ENCODE data around the gene PRTG. TPM values are rescaled to one million over a fixed set of nuclear protein-coding genes. Genes with fewer than 3 reads are reported as not detected.
"Not testable (repeated sequence)": the region's sequence is repeated elsewhere in the genome, so short reads cannot be mapped to it uniquely, and the experiment has no call there.

The PRTG gene
- total RNA-seq, 2 experiments from 2014 or later, result not detected

- H3K36me3 Mint-ChIP-seq, result no peaks in the 10 kb centered on the region
- H3K9me3 Mint-ChIP-seq (ENCODE audit: low read depth), result no peaks in the 10 kb centered on the region
- no peak overlapping the region for H3K27ac Mint-ChIP-seq
- H3K4me1 Mint-ChIP-seq, result peaks cover 2% of the 10 kb centered on the region
- no peak overlapping the region for H3K4me3 Mint-ChIP-seq
- CTCF ChIA-PET, result interaction anchor here (1.6 kb wide), 1 partner anchor 15 kb away, joined by 5 read pairs; no protein-coding TSS in a partner anchor
- ATAC-seq, result no peak
- peaks cover 11% of the 10 kb centered on the region for H3K27me3 Mint-ChIP-seq
- DNase-seq, result no peak
Observed at GRCh38 chr15:55628369-55628730, 114.6 kb downstream of the PRTG start.

DNA sequence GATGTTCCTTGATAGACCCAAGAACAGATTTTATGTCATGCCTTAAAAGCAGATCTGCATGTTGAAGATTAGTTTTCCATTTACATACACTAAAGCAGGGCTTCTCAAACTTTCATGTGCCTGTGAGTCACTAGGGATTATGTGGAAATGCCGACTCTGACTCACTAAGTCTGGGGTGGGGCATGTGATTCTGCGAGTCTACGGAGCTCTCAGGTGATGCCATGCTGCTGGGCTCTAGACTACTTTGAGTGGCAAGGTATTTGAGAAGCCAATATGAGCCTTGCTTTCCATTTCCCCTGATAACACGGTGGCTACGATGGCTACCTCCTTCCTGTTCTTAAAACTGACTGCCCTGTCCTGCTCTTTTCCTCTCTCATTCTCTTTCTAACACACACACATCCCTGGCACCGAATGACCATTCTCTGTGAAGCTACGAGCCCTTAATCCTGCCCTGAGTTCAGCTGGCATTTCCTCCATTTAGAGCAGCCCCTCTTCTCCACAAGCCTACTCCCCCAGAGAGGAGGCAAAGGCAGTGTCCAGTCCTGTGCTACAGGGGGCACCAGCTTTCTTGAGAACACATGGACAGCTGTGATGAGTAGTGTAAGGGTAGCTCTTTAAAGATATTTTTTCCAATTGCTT lies 115.1 kb downstream of the PRTG start:
- Mint-ChIP-seq H3K36me3 (no peaks in the 10 kb centered on the region), H3K9me3 (ENCODE audit: low read depth) (no peaks in the 10 kb centered on the region), H3K27ac (no peak overlapping the region), H3K4me3 (no peak overlapping the region), H3K27me3 (peaks cover 11% of the 10 kb centered on the region), H3K4me1 (peaks cover 2% of the 10 kb centered on the region)
- ATAC-seq (no peak), DNase-seq (no peak)
- CTCF ChIA-PET, result interaction anchor here (1.6 kb wide), 1 partner anchor 14 kb away, joined by 5 read pairs; no protein-coding TSS in a partner anchor

DNA sequence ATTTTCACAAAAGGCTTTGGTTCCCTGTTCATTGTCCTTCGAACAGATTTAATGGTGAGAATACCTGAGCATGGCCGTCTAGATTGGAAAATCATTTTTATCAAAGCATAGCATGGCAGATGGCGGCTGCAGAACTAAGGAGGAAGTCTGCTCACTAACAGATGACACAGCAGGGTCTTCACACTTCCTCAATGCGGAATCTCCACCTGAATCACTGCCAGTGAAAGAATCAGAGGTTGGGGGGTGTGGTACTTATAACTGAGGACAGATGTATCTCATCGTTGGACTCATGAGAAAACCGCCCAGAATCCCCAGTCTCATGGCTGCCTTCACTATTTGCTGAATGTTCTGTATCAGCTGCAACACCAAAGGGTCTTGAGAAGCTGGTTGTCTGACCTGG lies 123.2 kb downstream of the PRTG start:
- ATAC-seq, result no peak
- H3K9me3 Mint-ChIP-seq (ENCODE audit: low read depth), result no peaks in the 10 kb centered on the region
- peaks cover 36% of the 10 kb centered on the region for H3K27me3 Mint-ChIP-seq
- CTCF ChIA-PET, result no interaction called here
- no peaks in the 10 kb centered on the region for H3K36me3 Mint-ChIP-seq
- H3K27ac Mint-ChIP-seq, result no peak overlapping the region
- H3K4me1 Mint-ChIP-seq, result no peaks in the 10 kb centered on the region
- no peak overlapping the region for H3K4me3 Mint-ChIP-seq
- no peak for DNase-seq

DNA sequence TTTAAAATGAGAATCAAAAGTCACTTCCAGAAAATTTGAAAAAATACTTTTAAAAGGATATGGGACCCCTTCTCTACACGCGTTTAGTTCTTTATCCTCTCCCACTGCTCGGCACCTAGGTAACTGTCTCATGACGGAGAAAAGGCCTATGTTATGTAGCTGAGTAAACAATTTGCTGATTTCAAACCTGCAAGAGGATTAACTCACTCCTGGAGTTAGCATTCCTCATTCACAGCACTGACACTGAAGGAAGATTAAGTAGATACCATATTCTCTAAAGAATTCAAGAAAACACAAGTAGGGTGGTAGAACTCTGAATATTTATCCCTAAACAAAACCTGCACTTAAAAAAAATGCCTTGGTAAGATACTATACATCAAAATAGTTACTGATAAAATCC lies 124.6 kb downstream of the PRTG start:
- CTCF ChIA-PET, result no interaction called here
- no peak overlapping the region for H3K27ac Mint-ChIP-seq
- no peaks in the 10 kb centered on the region for H3K36me3 Mint-ChIP-seq
- no peak overlapping the region for H3K4me3 Mint-ChIP-seq
- ATAC-seq (no peak), DNase-seq (no peak)
- no peaks in the 10 kb centered on the region for H3K4me1 Mint-ChIP-seq
- peaks cover 46% of the 10 kb centered on the region for H3K27me3 Mint-ChIP-seq
- H3K9me3 Mint-ChIP-seq (ENCODE audit: low read depth), result no peaks in the 10 kb centered on the region

DNA sequence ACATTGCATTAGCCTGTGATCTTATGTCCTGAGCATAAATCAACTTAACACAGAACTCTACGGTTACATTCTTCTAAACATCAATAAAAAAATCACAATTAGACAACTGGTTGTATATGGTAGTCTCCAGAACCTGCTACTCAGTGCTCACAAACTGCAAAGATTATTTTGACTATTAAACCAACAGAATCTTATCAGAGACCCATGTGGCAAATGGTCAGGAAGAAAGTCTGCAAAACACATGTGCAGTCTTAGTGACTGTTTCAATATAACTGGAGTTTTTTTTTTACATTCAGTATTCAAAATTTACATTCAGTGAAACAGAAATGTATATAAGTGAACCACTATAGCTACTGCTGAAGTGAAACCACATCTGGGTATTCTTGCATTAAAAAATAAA lies 127.5 kb downstream of the PRTG start:
- Mint-ChIP-seq H3K27me3 (peaks cover 52% of the 10 kb centered on the region), H3K4me1 (no peaks in the 10 kb centered on the region), H3K27ac (no peak overlapping the region), H3K4me3 (no peak overlapping the region), H3K36me3 (no peaks in the 10 kb centered on the region), H3K9me3 (ENCODE audit: low read depth) (peaks cover 2% of the 10 kb centered on the region)
- DNase-seq (no peak), ATAC-seq (no peak)
- CTCF ChIA-PET, result no interaction called here

DNA sequence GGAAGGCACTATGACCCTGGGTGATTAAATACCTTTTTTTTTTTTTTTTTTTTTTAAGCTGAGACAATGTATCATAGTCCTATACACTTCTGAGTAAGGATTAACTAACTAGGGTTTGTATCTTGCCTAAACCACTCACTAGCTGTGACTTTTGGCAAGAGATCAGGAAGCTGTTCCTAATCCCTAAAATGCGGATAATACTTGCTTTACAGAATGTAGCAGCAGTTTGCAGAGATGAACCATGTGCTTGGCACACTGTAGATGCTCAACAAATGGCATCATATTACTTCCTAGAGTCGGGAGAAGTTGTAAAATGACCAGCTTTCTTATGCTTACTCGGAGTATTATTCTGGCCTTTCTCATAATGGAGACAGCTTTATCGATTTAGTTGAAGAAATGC lies 129.2 kb downstream of the PRTG start:
- DNase-seq, result no peak

DNA sequence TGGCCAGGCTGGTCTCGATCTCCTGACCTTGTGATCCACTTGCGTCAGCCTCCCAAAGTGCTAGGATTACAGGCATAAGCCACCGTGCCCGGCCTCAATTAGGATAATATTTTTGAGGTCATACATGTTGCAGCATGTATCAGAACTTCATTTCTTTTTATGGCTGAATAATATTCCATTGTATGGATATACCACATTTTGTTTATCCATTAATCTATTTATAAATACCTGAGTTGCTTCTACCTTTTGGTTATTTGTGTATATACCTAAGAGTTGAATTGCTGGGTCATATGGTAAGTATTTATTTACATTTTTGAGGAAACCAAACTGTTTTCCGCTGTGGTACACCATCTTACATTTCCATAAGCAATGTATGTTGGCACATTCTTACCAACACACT lies 136.7 kb downstream of the PRTG start:
- ATAC-seq, result no peak
- Mint-ChIP-seq H3K36me3 (no peaks in the 10 kb centered on the region), H3K27me3 (peaks cover 5% of the 10 kb centered on the region)

More for the DNA sequence above, 129.2 kb downstream of the PRTG start:
- H3K27ac Mint-ChIP-seq, result no peak overlapping the region
- CTCF ChIA-PET, result interaction anchor here (1.8 kb wide), 1 partner anchor 14 kb away, joined by 5 read pairs; no protein-coding TSS in a partner anchor
- no peaks in the 10 kb centered on the region for H3K36me3 Mint-ChIP-seq
- H3K9me3 Mint-ChIP-seq (ENCODE audit: low read depth), result peaks cover 2% of the 10 kb centered on the region
- peaks cover 40% of the 10 kb centered on the region for H3K27me3 Mint-ChIP-seq
- H3K4me3 Mint-ChIP-seq, result no peak overlapping the region
- no peak for ATAC-seq
- H3K4me1 Mint-ChIP-seq, result no peaks in the 10 kb centered on the region

DNA sequence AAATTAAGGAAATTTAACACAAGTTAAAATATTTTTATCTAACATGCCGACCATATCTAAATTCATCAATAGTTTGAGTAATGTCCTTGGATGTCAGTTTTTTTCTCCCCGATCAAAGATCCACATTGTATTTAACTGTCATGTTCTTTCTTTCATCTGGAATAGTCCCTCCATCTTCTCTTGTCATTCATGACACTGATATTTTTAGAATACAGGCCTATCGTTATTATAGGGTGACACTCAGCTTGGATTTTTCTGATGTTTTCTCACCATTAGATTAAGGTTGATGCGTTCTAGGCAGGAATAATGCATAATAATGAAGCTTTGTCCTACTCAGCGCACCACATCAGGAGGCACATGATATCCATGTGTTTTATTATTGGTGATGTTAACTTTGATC lies 141.6 kb downstream of the PRTG start:
- Mint-ChIP-seq H3K27ac (no peak overlapping the region), H3K36me3 (no peaks in the 10 kb centered on the region), H3K4me3 (no peak overlapping the region), H3K9me3 (ENCODE audit: low read depth) (no peaks in the 10 kb centered on the region), H3K27me3 (peaks cover 4% of the 10 kb centered on the region), H3K4me1 (no peaks in the 10 kb centered on the region)
- no peak for ATAC-seq
- no peak for DNase-seq
- CTCF ChIA-PET, result no interaction called here

More for the DNA sequence above, 136.7 kb downstream of the PRTG start:
- Mint-ChIP-seq H3K9me3 (ENCODE audit: low read depth) (peaks cover 4% of the 10 kb centered on the region), H3K4me1 (no peaks in the 10 kb centered on the region), H3K27ac (no peak overlapping the region), H3K4me3 (no peak overlapping the region)
- CTCF ChIA-PET, result no interaction called here
- DNase-seq, result no peak

DNA sequence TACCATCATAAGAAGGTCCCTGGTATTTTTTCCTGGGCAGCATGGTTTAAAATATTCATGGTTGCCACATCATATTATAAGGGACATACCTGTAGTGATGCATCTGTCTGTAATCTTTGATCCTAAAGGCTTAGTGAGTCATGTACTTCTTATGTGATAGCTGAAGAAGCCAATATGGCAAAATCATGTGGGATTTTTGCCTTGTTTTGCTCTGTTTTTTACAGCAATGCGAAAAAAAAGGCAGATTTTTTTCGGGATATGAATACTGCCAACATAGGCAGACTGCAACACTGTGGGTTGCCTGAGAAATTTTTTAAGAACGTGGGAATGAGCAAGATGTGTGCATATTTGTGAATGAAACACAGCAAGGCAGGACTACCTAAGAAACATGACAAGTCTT lies 143.5 kb downstream of the PRTG start:
- no peaks in the 10 kb centered on the region for H3K4me1 Mint-ChIP-seq
- DNase-seq, result no peak
- ATAC-seq, result no peak
- CTCF ChIA-PET, result no interaction called here
- H3K9me3 Mint-ChIP-seq (ENCODE audit: low read depth), result no peaks in the 10 kb centered on the region
- no peaks in the 10 kb centered on the region for H3K36me3 Mint-ChIP-seq
- H3K27ac Mint-ChIP-seq, result no peak overlapping the region
- peaks cover 9% of the 10 kb centered on the region for H3K27me3 Mint-ChIP-seq
- no peak overlapping the region for H3K4me3 Mint-ChIP-seq

- H3K36me3 Mint-ChIP-seq; H3K27ac Mint-ChIP-seq; ATAC-seq; H3K4me1 Mint-ChIP-seq; H3K9me3 Mint-ChIP-seq (ENCODE audit: low read depth); DNase-seq; CTCF ChIA-PET; H3K4me3 Mint-ChIP-seq: not testable (repeated sequence)
- H3K27me3 Mint-ChIP-seq, result peaks cover 39% of the 10 kb centered on the region
Observed at GRCh38 chr15:55593019-55593418, 149.9 kb downstream of the PRTG start.

DNA sequence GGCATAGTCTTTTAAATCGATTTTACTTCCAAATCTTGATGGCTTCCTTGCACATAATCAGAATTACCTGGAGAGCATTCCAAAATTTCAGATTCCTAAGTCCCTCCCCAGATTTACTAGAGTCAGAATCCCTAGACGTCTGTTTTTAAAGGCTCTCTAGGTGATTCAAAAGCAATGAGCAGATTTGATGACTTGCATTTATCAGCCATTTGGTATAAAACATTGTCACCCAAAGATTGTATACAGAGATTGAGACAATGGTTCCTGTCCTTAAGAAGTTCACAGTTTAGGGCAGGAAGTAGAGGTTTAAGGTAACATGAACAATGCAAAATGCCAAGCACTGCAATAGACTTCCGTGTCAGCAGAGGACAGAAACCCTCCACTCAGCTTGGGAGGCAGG lies 152.2 kb downstream of the PRTG start:
- peaks cover 2% of the 10 kb centered on the region for H3K4me1 Mint-ChIP-seq
- H3K36me3 Mint-ChIP-seq, result no peaks in the 10 kb centered on the region
- no peak overlapping the region for H3K4me3 Mint-ChIP-seq
- no peak for ATAC-seq
- CTCF ChIA-PET, result no interaction called here
- H3K27me3 Mint-ChIP-seq, result peaks cover 36% of the 10 kb centered on the region
- no peak for DNase-seq
- H3K27ac Mint-ChIP-seq, result no peak overlapping the region
- no peaks in the 10 kb centered on the region for H3K9me3 Mint-ChIP-seq (ENCODE audit: low read depth)

GRCh38 chr15:55589287-55589686 lies 153.7 kb downstream of the PRTG start:
- Mint-ChIP-seq H3K4me3 (peak overlapping the region; percentile 27), H3K27ac (no peak overlapping the region), H3K4me1 (peaks cover 2% of the 10 kb centered on the region), H3K36me3 (no peaks in the 10 kb centered on the region), H3K9me3 (ENCODE audit: low read depth) (no peaks in the 10 kb centered on the region), H3K27me3 (peaks cover 35% of the 10 kb centered on the region)
- DNase-seq (no peak), ATAC-seq (no peak)
- CTCF ChIA-PET, result interaction anchor here (1.0 kb wide), 1 partner anchor 49 kb away, joined by 3 read pairs; no protein-coding TSS in a partner anchor

- Mint-ChIP-seq H3K27me3 (peaks cover 41% of the 10 kb centered on the region), H3K36me3 (no peaks in the 10 kb centered on the region), H3K9me3 (ENCODE audit: low read depth) (no peaks in the 10 kb centered on the region), H3K27ac (no peak overlapping the region), H3K4me1 (peaks cover 2% of the 10 kb centered on the region), H3K4me3 (peak overlapping the region; percentile 27)
- ATAC-seq (no peak), DNase-seq (no peak)
- CTCF ChIA-PET, result interaction anchor here (1.0 kb wide), 1 partner anchor 49 kb away, joined by 3 read pairs; no protein-coding TSS in a partner anchor
Observed at GRCh38 chr15:55588815-55589115, 154.2 kb downstream of the PRTG start.

DNA sequence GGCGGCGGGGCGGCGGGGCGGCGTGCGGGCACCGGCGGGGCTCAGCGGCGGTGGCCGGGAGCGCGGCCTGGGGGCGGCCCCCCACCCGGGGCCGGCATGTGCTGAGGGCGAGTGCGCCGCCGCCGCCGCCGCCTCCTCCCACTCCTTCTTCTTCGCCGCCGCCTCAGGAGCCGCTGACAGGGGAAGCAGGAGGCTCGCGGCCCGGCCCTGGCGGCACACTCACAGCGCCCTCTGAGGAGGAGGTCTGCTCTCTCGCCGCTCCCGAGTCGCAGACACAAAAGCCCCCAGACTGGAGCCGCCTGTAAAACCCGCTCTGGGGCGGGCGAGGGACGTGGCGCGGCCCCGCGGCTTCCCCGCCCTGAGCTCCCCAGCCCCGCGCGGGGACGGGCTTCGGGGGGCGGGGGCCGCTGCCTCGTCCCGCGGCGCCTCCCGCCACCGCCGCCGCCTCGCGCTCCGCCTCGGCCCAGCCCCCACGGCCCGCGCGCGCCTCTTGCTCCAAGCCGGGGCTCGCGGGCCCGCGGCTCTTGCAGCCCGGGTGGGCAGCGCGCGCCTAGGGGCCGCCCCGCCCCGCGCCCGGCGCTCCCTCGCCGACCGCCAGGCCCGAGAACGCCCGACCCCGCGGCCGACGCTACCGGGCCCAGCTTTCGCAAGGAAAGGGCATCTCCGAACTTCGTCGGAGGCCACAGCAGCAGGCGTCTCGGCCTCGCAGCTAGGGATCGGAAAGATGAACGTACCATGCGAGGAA lies 154.7 kb downstream of the PRTG start, which contains the start of gene PYGO1:
TSS of gene PYGO1 (minus strand) at position 276 of the 745 bp plus-strand sequence. CDS start 462 bp downstream, outside the sequence.
- ATAC-seq (peak; percentile 61), DNase-seq (peak; percentile 46)
- Mint-ChIP-seq H3K4me1 (peaks cover 2% of the 10 kb centered on the region), H3K36me3 (no peaks in the 10 kb centered on the region), H3K27me3 (peaks cover 46% of the 10 kb centered on the region), H3K4me3 (peak within 1 kb of the TSS; percentile 27), H3K27ac (no peak within 1 kb of the TSS), H3K9me3 (ENCODE audit: low read depth) (no peaks in the 10 kb centered on the region)
- CTCF ChIA-PET, result interaction anchor here (1.0 kb wide), 1 partner anchor 50 kb away, joined by 3 read pairs; no protein-coding TSS in a partner anchor

Measured in activated CD8-positive, alpha-beta memory T cell treated with anti-CD3 and anti-CD28 coated beads, Interleukin-2, amount 10 ng/mL, durations not matched to agents 7 days and 5 days (primary cell).